Measurements from ENCODE around the gene EEF1AKMT3. TPM values are rescaled to one million over a fixed set of nuclear protein-coding genes. Genes with fewer than 3 reads are reported as not detected.

Gene EEF1AKMT3
- total and polyA plus RNA-seq, 2 of the 4 experiments (the other 2 are of a cell fraction): 3.2 to 8.1 TPM

DNA sequence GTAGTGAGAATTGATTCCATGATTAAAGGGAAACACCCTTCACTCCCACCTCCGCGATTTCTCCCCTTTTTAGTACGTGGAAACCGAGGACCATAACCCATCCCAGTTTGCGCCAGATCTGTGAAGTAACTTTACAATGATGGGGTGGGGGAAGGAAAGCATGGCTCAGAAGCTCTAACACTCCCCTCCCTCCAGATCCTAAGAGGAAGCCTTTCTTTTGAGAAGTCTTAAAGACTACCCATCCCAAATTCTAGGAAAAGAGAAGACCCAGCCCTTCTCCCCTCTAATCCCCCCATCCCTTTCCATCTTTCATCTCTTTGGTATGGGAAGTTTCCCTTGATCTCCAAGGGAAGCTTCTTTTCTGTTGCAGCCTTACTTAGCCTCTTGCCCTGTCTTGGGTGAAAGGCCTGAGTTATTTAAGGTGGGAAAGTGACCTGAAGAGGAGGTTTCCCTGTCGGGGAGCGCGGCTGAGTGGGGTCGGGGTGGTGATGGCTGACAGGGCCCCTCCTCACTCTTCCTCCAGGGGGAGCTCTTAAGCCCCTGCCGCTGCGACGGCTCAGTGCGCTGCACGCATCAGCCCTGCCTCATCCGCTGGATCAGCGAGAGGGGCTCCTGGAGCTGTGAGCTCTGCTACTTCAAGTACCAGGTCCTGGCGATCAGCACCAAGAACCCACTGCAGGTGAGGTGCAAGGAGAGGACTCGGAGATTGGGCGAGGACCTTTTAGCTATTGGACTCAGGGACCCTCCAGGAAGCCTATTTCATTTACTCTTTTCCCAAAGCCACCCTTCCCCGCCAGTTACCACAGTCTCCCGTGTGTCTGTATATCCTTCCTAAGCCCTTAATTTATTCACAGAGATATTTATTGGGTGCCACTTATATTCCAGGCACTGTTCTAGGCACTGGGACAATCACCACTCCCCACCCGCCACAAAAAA, 15.7 kb upstream of the EEF1AKMT3 start:
- Histone ChIP-seq H4K91ac (ENCODE audit: insufficient read depth, low read depth, low read length) (no peak overlapping the region), H4K20me1 (ENCODE audit: insufficient read depth, low read length) (no peaks in the 10 kb centered on the region; the same call in 1 of the 2 replicates), H3K4me3 (ENCODE audit: insufficient read depth, low read depth, low read length) (no peak overlapping the region), H3K4me1 (ENCODE audit: control insufficient read depth, insufficient read depth, low read length) (peaks cover 3% of the 10 kb centered on the region; the same call in 1 of the 2 replicates), H2BK5ac (ENCODE audit: low read depth, low read length, poor library complexity, severe bottlenecking) (no peak overlapping the region), H3K36me3 (ENCODE audit: control insufficient read depth, insufficient read depth, low read length) (peaks cover 9% of the 10 kb centered on the region), H2AK5ac (ENCODE audit: low read depth, low read length) (no peak overlapping the region), H3K18ac (ENCODE audit: low read depth, low read length) (no peak overlapping the region), H2BK15ac (ENCODE audit: low read depth, low read length) (no peak overlapping the region), H3K4me2 (ENCODE audit: low read depth, low read length) (peak overlapping the region; percentile 35), H3K14ac (replicated peaks; ENCODE audit: low read depth, low read length) (no peak overlapping the region), H3K9ac (ENCODE audit: low read depth, low read length) (no peak overlapping the region), H3K56ac (ENCODE audit: extremely low read depth, insufficient read depth, low read length) (no peak overlapping the region), H3K23ac (ENCODE audit: low read depth, low read length) (no peak overlapping the region), H2BK120ac (ENCODE audit: low read depth, low read length) (no peak overlapping the region), H2AK9ac (replicated peaks; ENCODE audit: low read depth, low read length, poor library complexity) (no peak overlapping the region), H3K27ac (ENCODE audit: insufficient read depth, low read length) (no peak overlapping the region), H3K79me1 (ENCODE audit: low read depth in 1 of 2, low read length in 2 of 2) (peaks cover 0 to 9% of the 10 kb centered on the region in 2 experiments; a peak in 3 of 4 replicates), H3K9me1 (ENCODE audit: insufficient read depth, low read length) (peaks cover 4% of the 10 kb centered on the region), H2BK20ac (ENCODE audit: low read depth, low read length) (no peak overlapping the region), H3K4ac (ENCODE audit: low read depth, low read length) (no peak overlapping the region), H4K8ac (ENCODE audit: low read depth in 2 of 2, low read length in 2 of 2) (no peak overlapping the region), H2AFZ (replicated peaks; ENCODE audit: low read length, poor library complexity) (peak overlapping the region; percentile 12), H3K27me3 (ENCODE audit: control insufficient read depth, insufficient read depth, low read length) (peaks cover 10% of the 10 kb centered on the region), H4K5ac (ENCODE audit: low read depth, low read length) (no peak overlapping the region), H3K9me3 (ENCODE audit: control insufficient read depth, insufficient read depth, low read length) (no peaks in the 10 kb centered on the region)
- DNase-seq: no peak
- ChIA-PET POLR2A (ENCODE audit: unreplicated experiment) (no interaction called here), CTCF (interaction anchor here (0.7 kb wide), 1 partner anchor 186 kb away, joined by 3 read pairs; no protein-coding TSS in a partner anchor)
- intact Hi-C loops (cut with micrococcal nuclease) (no loop called here), in situ Hi-C loops (cut with MboI; ENCODE audit: low sequenced_read_pairs) (no loop called here), dilution Hi-C loops (cut with HindIII; ENCODE audit: low sequenced_read_pairs, unreplicated experiment) (no loop called here)
- TF ChIP-seq MAZ (IDR thresholded peaks at IDR 0.05; ENCODE audit: borderline replicate concordance, low read depth, low read length) (no peak), MAFK (IDR thresholded peaks at IDR 0.05; ENCODE audit: low read depth, low read length) (no peak), MXI1 (IDR thresholded peaks at IDR 0.05; ENCODE audit: borderline replicate concordance, low read depth, low read length) (no peak), RFX5 (IDR thresholded peaks at IDR 0.05; ENCODE audit: low read depth, low read length) (no peak), RAD21 (IDR thresholded peaks at IDR 0.05; ENCODE audit: low read length) (peak; percentile 28), NFE2L2 (IDR thresholded peaks at IDR 0.05; ENCODE audit: low read depth, low read length) (no peak), POLR2A (IDR thresholded peaks at IDR 0.05; ENCODE audit: low read depth, low read length) (no peak), SMC3 (IDR thresholded peaks at IDR 0.05; ENCODE audit: low read depth, low read length) (0 out of 2 replicates have a peak, but pooled peaks have one; percentile 6)
- TF ChIP-seq, protein P1, sequence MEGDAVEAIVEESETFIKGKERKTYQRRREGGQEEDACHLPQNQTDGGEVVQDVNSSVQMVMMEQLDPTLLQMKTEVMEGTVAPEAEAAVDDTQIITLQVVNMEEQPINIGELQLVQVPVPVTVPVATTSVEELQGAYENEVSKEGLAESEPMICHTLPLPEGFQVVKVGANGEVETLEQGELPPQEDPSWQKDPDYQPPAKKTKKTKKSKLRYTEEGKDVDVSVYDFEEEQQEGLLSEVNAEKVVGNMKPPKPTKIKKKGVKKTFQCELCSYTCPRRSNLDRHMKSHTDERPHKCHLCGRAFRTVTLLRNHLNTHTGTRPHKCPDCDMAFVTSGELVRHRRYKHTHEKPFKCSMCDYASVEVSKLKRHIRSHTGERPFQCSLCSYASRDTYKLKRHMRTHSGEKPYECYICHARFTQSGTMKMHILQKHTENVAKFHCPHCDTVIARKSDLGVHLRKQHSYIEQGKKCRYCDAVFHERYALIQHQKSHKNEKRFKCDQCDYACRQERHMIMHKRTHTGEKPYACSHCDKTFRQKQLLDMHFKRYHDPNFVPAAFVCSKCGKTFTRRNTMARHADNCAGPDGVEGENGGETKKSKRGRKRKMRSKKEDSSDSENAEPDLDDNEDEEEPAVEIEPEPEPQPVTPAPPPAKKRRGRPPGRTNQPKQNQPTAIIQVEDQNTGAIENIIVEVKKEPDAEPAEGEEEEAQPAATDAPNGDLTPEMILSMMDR (conservative IDR thresholded peaks at IDR 0.05; ENCODE audit: low read depth, low read length): peak; percentile 56
- 64% methylated on average over 9 of the region's 22 CpGs; no CpG with 5 or more reads in 1 of the 2 experiments for WGBS, 2 experiments (ENCODE audit: extremely low coverage in 2 of 2, insufficient read length in 1 of 2)
- BruUV-seq (replicated peaks): no TSS peak
- no peak for ATAC-seq (ENCODE audit: low read depth)
